Bronchial epithelial cell (primary cell): ENCODE data around the gene MS4A6E. TPM values are rescaled to one million over a fixed set of nuclear protein-coding genes. Genes with fewer than 3 reads are reported as not detected.

Experiments
- DNase-seq: peaks from one replicate; pipeline ENCODE4 v3.0.0-alpha.2; 2010; ENCODE audit warnings: low read depth
- FAIRE-seq: peaks from 2 replicates; lab custom pipeline; 2011; peaks lifted over from hg19 to GRCh38; lab: Jason Lieb, UNC
- H3K27me3 ChIP-seq: 2 replicates; pipeline ENCODE4 v1.5.1; 2011; ENCODE audit warnings: low read length; ENCODE audit not compliant: control insufficient read depth, insufficient read depth
- H3K36me3 ChIP-seq: 2 replicates; pipeline ENCODE4 v1.5.1; 2011; ENCODE audit warnings: low read length; ENCODE audit not compliant: control insufficient read depth, insufficient read depth
- H3K4me3 ChIP-seq: 2 replicates; pipeline ENCODE4 v1.5.1; 2011; ENCODE audit warnings: mild to moderate bottlenecking, low read depth, low read length, control low read depth
- total RNA-seq: library from RNA; depleted of rRNA; stranded (reverse); fragments of >200 nt; gene quantifications from 2 replicates; pipeline ENCODE4 v1.2.1, GENCODE V29; 2014
- TF ChIP-seq, protein P1 (sequence below): IDR thresholded peaks from 2 replicates; pipeline ENCODE4 v1.5.1; 2011; ENCODE audit warnings: mild to moderate bottlenecking, moderate library complexity, low read length, control low read depth, inconsistent platforms; ENCODE audit not compliant: insufficient read depth, severe bottlenecking

Gene MS4A6E
- total RNA-seq, 1 donor from 2014 or later = not detected

- no peaks in the 10 kb centered on the region for H3K36me3 ChIP-seq
Observed at GRCh38 chr11:60390419-60390818, 63.4 kb downstream of the MS4A6E start.

More at GRCh38 chr11:60390419-60390818, 63.4 kb downstream of the MS4A6E start:
- Histone ChIP-seq H3K27me3 (no peaks in the 10 kb centered on the region), H3K4me3 (no peak overlapping the region)
- TF ChIP-seq, protein P1, sequence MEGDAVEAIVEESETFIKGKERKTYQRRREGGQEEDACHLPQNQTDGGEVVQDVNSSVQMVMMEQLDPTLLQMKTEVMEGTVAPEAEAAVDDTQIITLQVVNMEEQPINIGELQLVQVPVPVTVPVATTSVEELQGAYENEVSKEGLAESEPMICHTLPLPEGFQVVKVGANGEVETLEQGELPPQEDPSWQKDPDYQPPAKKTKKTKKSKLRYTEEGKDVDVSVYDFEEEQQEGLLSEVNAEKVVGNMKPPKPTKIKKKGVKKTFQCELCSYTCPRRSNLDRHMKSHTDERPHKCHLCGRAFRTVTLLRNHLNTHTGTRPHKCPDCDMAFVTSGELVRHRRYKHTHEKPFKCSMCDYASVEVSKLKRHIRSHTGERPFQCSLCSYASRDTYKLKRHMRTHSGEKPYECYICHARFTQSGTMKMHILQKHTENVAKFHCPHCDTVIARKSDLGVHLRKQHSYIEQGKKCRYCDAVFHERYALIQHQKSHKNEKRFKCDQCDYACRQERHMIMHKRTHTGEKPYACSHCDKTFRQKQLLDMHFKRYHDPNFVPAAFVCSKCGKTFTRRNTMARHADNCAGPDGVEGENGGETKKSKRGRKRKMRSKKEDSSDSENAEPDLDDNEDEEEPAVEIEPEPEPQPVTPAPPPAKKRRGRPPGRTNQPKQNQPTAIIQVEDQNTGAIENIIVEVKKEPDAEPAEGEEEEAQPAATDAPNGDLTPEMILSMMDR = no peak
- DNase-seq = no peak
- FAIRE-seq = no peak

Other genes with a start within 250 kb of the MS4A6E start
- not detected in 2 replicates for gene MS4A2, start 238.6 kb upstream of the MS4A6E start, total RNA-seq
- gene MS4A6A, start 144.2 kb upstream of the MS4A6E start, total RNA-seq = not detected in 2 replicates
- not detected in 2 replicates for gene MS4A4E, start 84.1 kb upstream of the MS4A6E start, total RNA-seq
- not detected in 2 replicates for gene MS4A4A, start 46.6 kb upstream of the MS4A6E start, total RNA-seq
- gene MS4A7, start 51.3 kb downstream of the MS4A6E start, total RNA-seq = not detected in 2 replicates
- not detected in 2 replicates for gene MS4A14, start 69.2 kb downstream of the MS4A6E start, total RNA-seq
- gene MS4A5, start 102.3 kb downstream of the MS4A6E start, total RNA-seq = not detected in 2 replicates
- gene MS4A1, start 128.6 kb downstream of the MS4A6E start, total RNA-seq = not detected in 2 replicates
- not detected in 2 replicates for gene MS4A12, start 165.5 kb downstream of the MS4A6E start, total RNA-seq
- not detected in 2 replicates for gene MS4A13, start 188.1 kb downstream of the MS4A6E start, total RNA-seq